HG03060 (cell line): ENCODE data around the gene FCHSD1.

Experiments
- ATAC-seq: cut with Tn5 transposase; IDR thresholded peaks from one replicate; pipeline ENCODE4 v1.9.1; 2021; ENCODE audit warnings: low read depth, moderate number of reproducible peaks; ENCODE audit not compliant: unreplicated experiment

FCHSD1 gene

GRCh38 chr5:141647242-141647641 lies 4.0 kb downstream of the FCHSD1 start:
- ATAC-seq: no peak

GRCh38 chr5:141646026-141646425 lies 5.2 kb downstream of the FCHSD1 start:
- ATAC-seq: no peak

DNA sequence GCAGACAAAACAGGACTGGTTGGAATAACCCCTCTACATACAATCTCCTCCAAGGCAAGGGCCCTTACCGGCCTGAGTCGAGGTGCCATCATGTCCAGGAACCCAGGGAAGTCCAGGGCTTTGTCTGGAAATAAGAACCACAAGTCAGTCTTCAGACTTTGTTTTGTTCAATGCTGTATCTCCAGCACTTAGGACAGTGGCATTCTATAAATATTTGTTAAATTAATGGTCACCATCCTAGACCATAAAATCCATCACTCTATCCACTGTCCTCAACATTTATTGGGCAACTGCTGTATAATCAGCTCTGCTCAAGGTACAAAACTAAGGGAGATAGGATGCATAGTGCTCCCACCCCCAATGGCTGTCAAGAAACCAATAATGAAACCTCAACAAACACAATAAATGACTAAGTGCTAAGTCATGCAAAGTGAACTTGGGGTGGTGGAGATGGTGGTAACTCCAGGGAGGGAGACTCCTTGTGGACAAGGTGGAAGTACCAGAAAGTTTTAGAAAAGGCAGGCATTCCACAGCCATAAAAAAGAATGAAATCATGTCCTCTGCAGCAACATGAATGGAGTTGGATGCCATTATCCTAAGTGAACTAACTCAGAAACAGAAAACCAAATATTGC lies 9.5 kb downstream of the FCHSD1 start:
- peak; percentile 50 for ATAC-seq

- ATAC-seq: no peak
Measured at GRCh38 chr5:141640698-141641097, 10.5 kb downstream of the FCHSD1 start.

- no peak for ATAC-seq
Measured at GRCh38 chr5:141640051-141640415, 11.2 kb downstream of the FCHSD1 start.

GRCh38 chr5:141639357-141640050 lies 11.7 kb downstream of the FCHSD1 start:
- no peak for ATAC-seq

DNA sequence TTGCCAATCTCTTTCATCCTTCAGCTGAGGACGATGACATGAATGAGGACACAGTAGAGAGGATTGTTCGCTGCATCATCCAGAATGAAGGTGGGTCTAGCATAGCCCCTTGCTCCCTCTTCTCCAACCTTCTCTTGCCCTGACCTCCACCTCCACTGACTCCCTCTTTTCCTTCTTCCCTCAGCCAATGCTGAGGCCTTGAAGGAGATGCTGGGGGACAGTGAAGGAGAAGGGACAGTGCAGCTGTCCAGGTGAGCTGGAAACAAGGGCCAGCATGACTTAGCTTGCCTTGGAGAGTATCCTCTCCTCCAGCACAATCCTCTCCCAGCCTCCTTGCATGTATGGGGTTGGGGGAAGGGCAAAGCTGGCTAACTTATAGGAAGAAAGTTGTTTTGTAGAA lies 12.4 kb downstream of the FCHSD1 start:
- ATAC-seq: no peak

- ATAC-seq: no peak
Measured at GRCh38 chr5:141637767-141638419, 13.3 kb downstream of the FCHSD1 start.

- ATAC-seq: no peak
Measured at GRCh38 chr5:141637123-141637766, 14.0 kb downstream of the FCHSD1 start.

- no peak for ATAC-seq
Measured at GRCh38 chr5:141636413-141637122, 14.7 kb downstream of the FCHSD1 start, which contains the start of the genes HDAC3 and RELL2. Gene HDAC3 (minus strand): TSS chr5:141636849. CDS start chr5:141636790, 59 bp downstream. Gene RELL2 (plus strand): TSS chr5:141636997. CDS start chr5:141638226, 1,229 bp downstream.

DNA sequence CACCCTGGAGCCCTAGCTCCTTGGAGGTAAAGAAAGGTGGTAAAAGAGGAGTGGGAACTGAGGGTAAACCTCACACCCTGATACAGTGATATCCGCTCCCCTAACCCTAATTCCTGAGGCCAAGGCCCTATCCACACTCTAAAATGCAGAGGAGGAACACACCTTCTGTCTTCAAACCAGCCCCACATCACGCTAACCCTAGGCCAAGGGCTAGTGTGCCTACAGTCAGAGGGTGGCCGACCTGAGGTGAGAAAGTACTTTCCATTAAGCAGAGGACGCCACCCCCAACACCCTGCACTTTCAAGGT lies 15.2 kb downstream of the FCHSD1 start:
- ATAC-seq: no peak

- ATAC-seq: no peak
Measured at GRCh38 chr5:141635646-141636045, 15.6 kb downstream of the FCHSD1 start.

DNA sequence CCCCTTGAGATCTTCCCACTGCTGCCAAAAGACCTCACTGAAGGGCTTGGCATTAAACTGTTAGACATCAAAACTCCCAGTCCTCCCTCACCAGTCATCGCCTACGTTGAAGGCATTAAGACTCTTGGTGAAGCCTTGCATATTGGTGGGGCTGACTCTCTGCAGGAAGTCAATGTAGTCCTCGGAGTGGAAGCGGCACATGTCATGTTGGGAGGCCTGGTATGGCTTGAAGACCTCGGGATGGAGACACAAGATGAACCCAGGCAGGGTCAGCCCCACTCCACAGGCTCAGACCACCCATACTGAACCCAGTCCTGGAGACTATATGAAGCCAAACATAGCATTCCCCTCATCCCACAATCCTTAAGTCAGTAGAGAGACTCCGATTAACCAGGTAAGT lies 16.5 kb downstream of the FCHSD1 start:
- ATAC-seq: no peak

DNA sequence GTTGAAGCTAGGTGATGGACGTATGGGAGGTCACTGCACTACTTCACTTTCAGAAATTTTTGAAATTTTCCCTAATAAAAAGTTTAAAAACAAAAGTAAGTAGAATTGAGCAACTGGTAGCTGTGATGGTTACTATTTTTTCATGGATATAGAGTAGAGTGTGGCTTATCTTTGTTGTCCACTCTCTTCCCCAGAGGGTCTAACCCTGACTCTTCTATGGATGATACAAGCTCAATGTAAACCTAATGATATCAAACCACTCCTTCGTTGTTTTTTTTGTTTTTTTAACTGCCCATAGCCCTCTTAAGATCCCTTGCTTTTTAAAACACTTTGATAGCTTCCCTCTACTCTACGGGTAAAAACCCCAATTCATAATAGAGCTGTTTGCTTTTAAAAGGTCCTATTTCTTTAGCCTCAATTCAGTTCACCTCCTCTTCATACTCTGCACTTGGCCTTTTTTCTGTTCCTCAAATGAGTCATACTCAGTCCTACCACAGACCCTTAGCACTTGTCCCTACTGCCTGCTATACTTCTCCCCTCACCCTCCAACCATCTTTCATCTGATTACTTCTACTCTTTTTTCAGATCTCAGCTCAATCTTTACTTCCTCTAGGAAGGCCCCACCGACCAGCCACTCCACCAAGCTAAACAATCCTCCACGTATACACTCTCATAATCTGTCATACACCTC lies 17.2 kb downstream of the FCHSD1 start:
- ATAC-seq: peak; percentile 86

- ATAC-seq: no peak
Measured at GRCh38 chr5:141632650-141633049, 18.6 kb downstream of the FCHSD1 start.

GRCh38 chr5:141630570-141631140 lies 20.6 kb downstream of the FCHSD1 start:
- no peak for ATAC-seq

DNA sequence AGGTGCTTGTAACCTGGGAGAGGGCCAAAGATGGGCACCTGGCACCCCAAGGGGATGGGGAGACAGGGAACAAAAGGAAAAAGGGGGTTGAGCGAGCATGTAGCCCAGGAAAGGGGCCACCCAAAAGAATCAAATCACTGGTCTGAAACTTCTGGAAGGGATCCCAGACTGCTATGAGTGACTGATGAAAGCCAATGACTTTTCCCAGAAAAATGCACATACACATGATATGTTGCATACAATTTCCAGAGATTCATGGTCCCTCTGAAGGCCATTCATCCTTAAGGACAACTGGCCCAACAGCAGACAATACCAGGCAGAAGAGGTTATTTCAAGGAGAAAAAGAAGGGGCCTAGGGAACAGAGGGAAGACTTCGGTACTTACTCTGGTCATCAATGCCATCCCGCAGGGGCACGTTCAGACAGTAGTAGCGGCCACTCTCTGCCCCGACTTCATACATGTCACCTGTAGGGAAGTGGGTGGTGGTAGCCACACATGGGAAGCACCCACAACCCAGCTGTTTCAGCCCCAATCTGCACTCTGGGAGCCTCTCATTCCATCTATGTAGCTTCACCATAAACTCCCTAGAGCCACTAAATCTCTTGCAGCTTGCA lies 22.9 kb downstream of the FCHSD1 start:
- no peak for ATAC-seq

DNA sequence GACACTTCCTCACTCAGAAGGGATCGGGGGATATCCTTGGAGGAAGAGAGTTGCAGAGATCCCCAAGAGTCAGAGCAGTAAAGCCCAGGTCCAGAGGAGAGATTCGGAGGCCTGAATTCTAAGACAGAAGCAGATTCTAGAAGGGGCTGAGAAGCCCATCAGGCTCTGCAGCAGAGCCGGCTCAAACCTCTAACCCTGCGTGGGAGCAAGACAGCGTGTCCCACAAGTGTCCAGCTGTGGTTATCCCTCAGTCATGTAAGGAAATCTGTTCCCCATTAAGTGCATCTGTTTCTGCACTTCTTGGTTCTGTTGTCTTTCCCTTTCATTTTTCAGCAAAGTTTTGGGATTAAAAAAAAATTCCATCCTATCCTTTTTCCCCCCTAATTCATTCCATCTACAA lies 27.6 kb downstream of the FCHSD1 start:
- ATAC-seq: no peak

- ATAC-seq: peak; percentile 40
Measured at GRCh38 chr5:141623186-141623585, 28.0 kb downstream of the FCHSD1 start.
